Kasumi-1 (cell line): ENCODE measurements around the gene PLB1.
"Not testable (repeated sequence)": the region's sequence is repeated elsewhere in the genome, so short reads cannot be mapped to it uniquely, and the experiment has no call there.

ENCODE experiments used
- DNase-seq, 2 experiments: peaks; one replicate each; lab custom pipeline; 2025; lab: John Stamatoyannopoulos, UW

The PLB1 gene

GRCh38 chr2:28647682-28648081 lies 151.8 kb downstream of the PLB1 start:
- no peak for DNase-seq

- no peak for DNase-seq
Observed at GRCh38 chr2:28648147-28648546, 152.3 kb downstream of the PLB1 start.

- no peak for DNase-seq
Observed at GRCh38 chr2:28648671-28649395, 153.0 kb downstream of the PLB1 start.

GRCh38 chr2:28649481-28650265 lies 153.8 kb downstream of the PLB1 start:
- no peak for DNase-seq

- DNase-seq = no peak
Observed at GRCh38 chr2:28650266-28650584, 154.4 kb downstream of the PLB1 start.

GRCh38 chr2:28652217-28652616 lies 156.4 kb downstream of the PLB1 start:
- DNase-seq = no peak

- DNase-seq = no peak
Observed at GRCh38 chr2:28653892-28654662, 158.2 kb downstream of the PLB1 start.

- no peak for DNase-seq
Observed at GRCh38 chr2:28654663-28655320, 158.9 kb downstream of the PLB1 start.

- no peak for DNase-seq
Observed at GRCh38 chr2:28656937-28657615, 161.2 kb downstream of the PLB1 start.

- DNase-seq = peak; percentile 65 to 76
Observed at GRCh38 chr2:28658369-28658768, 162.5 kb downstream of the PLB1 start.

GRCh38 chr2:28659127-28659526 lies 163.3 kb downstream of the PLB1 start:
- DNase-seq = no peak

- no peak for DNase-seq
Observed at GRCh38 chr2:28661589-28662001, 165.7 kb downstream of the PLB1 start.

GRCh38 chr2:28662044-28662443 lies 166.2 kb downstream of the PLB1 start:
- no peak for DNase-seq

- DNase-seq = no peak
Observed at GRCh38 chr2:28662468-28663181, 166.8 kb downstream of the PLB1 start.

GRCh38 chr2:28663359-28663758 lies 167.5 kb downstream of the PLB1 start:
- DNase-seq = no peak

GRCh38 chr2:28664120-28664842 lies 168.4 kb downstream of the PLB1 start:
- no peak for DNase-seq

GRCh38 chr2:28665041-28665704 lies 169.3 kb downstream of the PLB1 start:
- no peak for DNase-seq

- DNase-seq = not testable (repeated sequence)
Observed at GRCh38 chr2:28665811-28666377, 170.0 kb downstream of the PLB1 start.

- no peak for DNase-seq
Observed at GRCh38 chr2:28666496-28667184, 170.8 kb downstream of the PLB1 start.
